Stimulated activated CD4-positive, alpha-beta T cell treated with anti-CD3 and anti-CD28 coated beads, Interleukin-1b, Interleukin-23, amount 100 ng/mL, for 1 hour (primary cell): Measurements from ENCODE around the gene SESN1.

Experiments used
- DNase-seq, 2 donors: peaks; one replicate each; pipeline ENCODE4 v3.0.0-alpha.2; 2020; ENCODE audit warnings: low read depth in 2 of 2

The SESN1 gene

DNA sequence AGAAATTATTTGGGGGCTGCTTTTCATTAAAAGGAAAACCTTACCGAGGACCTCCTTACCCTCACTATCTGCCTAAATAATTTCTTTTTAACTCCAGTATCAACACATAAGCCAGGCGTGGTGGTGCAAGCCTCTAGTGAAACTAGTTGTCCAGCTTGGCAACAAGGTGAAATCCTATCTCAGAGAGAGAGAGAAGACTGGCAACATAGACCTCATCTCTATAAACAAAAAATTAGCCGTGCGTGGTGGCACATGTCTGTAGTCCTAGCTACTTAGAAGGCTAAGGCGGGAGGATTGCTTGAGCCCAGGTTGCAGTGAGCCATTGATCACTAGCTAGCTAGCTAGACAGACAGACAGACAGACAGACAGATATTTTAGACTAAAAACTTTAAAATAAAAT is 153.9 kb downstream of the SESN1 start:
- no peak for DNase-seq

DNA sequence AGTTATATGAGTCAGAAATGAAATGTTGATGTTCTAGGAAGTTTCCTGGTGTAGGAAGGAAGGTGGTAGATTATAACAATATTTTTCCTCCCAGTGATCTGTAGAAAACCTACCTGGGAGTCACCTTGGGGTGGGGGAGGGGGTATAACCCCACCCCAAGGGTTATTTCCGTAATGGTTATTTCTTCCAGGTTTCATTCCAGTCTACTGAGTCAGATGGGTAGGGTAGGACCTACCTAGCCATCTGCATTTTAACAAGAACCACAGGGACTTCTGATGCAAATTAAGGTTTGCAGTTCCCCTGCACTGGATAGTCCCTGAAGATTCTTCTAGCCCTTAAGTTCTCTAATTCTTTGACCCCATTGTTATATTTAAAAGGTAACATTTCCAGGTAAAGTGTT is 157.5 kb downstream of the SESN1 start:
- DNase-seq, result no peak
